ENCODE data around the gene RPSA.
A peak's percentile ranks its signal among the peaks of the same experiment; 100 is the strongest.

The RPSA gene

DNA sequence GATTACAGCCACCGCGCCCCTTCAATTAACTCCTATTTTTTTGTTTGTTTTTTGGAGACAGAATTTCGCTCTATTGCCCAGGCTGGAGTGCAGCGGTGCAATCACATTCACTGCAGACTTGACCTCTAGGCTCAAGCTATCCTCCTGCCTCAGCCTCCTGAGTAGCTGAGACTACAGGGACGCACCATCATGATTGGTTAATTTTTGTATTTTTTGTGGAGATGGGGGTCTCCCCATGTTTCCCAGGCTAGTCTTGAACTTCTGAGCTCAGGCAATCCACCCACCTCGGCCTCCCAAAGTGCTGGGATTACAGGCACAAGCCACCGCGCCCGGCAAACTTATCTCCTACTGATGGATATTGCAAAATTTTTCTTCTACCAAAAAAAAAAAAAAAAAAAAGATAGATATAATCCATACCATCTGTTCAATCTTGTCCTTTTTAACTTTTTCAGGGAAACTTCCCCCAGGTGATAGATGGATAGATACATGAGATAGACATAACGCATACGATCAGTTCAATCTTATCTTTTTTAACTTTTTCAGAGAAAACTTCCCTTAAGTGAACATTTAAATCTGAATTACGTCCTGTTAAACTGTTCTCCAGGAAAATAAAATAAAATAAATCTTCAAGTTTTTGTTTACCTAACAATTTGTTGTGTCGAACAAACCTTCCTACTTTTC, 693 bp upstream of the RPSA start:
- H3K4me3 ChIP-seq (replicated peaks; ENCODE audit: low read depth, low read length) = peak overlapping the region; percentile 68
- DNase-seq (ENCODE audit: extremely low read depth, low read depth) = no peak
- TF ChIP-seq CTCF (IDR thresholded peaks at IDR 0.05; ENCODE audit: low read depth, low read length, missing control alignments) = no peak

DNA sequence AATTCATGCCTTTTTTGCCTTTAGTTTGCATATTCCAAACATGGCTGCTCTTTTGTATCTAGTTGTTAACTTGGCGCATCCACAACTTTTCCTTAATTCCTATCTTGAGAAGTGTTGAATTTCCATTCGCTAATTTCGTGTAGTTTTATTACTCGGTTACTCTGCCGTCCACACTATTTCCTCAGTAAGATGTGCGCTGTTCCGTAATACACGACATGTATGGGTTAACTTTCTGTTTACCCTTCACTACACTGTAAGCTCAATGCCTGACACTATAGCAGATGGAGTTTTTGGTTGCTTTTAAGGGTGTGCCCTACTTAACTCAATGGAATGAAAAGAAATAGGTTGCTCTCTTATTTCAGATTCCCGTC, 724 bp downstream of the RPSA start:
- H3K4me3 ChIP-seq (replicated peaks; ENCODE audit: low read depth, low read length) = peak overlapping the region; percentile 68
- no peak for TF ChIP-seq CTCF (IDR thresholded peaks at IDR 0.05; ENCODE audit: low read depth, low read length, missing control alignments)
- DNase-seq (ENCODE audit: extremely low read depth, low read depth) = no peak

- peak overlapping the region; percentile 68 for H3K4me3 ChIP-seq (replicated peaks; ENCODE audit: low read depth, low read length)
- TF ChIP-seq CTCF (IDR thresholded peaks at IDR 0.05; ENCODE audit: low read depth, low read length, missing control alignments) = no peak
- DNase-seq (ENCODE audit: extremely low read depth, low read depth) = no peak
These were observed 1.4 kb downstream of the RPSA start for GRCh38 chr3:39407773-39408492.

DNA sequence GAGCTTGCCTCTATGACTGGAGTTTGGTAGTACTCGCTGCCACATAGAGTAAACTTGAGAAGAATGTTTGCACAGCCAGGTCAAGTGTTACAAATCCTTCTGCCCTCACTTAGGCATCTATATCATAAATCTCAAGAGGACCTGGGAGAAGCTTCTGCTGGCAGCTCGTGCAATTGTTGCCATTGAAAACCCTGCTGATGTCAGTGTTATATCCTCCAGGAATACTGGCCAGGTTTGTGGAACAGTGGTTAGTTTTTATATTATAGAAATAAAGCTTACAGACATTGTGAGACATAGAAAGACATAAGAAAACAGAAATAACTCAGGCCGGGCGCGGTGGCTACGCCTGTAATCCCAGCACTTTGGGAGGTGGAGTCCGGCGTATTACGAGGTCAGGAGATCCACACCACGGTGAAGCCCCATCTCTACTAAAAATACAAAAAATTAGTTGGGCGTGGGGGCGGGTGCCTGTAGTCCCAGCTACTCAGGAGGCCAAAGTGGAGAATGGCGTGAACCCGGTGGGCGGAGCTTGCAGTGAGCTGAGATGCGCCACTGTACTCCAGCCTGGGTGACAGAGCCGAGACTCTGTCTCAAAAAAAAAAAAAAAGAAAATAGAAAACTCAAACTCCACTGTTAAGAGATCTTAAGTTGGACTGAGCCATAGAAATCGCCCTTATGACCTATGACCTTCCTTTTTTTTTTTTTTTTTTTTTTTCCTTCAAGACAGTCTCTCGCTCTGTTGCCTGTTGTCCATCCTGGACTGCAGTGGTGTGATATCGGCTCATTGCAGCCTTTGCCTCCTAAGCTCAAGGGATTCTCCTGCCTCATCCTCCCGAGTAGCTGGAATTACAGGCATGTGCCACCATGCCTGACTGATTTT, 2.2 kb downstream of the RPSA start:
- TF ChIP-seq CTCF (IDR thresholded peaks at IDR 0.05; ENCODE audit: low read depth, low read length, missing control alignments) = no peak
- no peak for DNase-seq (ENCODE audit: extremely low read depth, low read depth)
- peak overlapping the region; percentile 68 for H3K4me3 ChIP-seq (replicated peaks; ENCODE audit: low read depth, low read length)

DNA sequence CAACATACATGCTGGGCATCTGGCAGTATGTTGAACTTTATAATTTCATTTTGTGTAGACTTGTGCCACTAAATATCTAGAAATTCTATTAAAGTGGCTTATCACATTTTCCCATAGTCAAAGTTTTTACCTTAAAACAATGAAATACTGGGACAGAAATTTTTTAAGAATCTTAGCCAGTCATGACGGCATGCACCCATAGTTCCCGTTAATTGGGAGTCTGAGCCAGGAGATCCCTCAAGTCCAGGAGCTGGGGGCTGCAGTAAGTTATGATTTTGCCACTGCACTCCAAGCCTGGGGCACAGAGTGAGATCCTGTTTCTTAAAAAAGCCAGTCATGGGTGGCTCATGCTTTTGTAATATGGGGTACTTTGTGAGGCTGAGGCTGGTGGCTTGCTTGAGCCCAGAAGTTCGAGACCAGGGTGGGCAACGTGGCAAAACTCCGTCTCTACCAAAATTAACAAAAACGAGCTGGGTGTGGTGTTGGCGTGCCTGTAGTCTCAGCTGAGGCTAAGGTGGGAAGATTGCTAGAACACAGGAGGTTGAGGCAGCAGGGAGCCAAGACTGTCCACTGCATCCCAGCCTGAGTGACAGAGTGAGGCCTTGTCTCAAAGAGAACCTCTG, 3.1 kb downstream of the RPSA start:
- peak overlapping the region; percentile 68 for H3K4me3 ChIP-seq (replicated peaks; ENCODE audit: low read depth, low read length)
- no peak for DNase-seq (ENCODE audit: extremely low read depth, low read depth)
- TF ChIP-seq CTCF (IDR thresholded peaks at IDR 0.05; ENCODE audit: low read depth, low read length, missing control alignments) = no peak

DNA sequence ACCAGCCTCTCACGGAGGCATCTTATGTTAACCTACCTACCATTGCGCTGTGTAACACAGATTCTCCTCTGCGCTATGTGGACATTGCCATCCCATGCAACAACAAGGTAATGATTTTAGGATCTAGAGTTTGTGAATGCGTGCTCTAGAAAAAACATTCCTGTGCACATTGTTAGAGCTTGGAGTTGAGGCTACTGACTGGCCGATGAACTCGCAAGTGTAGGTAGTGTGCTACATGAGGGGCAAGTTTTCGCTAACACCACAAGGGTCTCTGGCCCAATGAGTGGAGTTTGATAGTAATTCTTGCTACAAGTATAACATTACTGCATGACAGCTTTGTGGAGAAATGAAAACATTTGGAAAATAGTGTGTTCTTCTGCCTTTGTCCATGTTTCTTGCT, 4.4 kb downstream of the RPSA start:
- no peak for DNase-seq (ENCODE audit: extremely low read depth, low read depth)
- peak overlapping the region; percentile 68 for H3K4me3 ChIP-seq (replicated peaks; ENCODE audit: low read depth, low read length)
- no peak for TF ChIP-seq CTCF (IDR thresholded peaks at IDR 0.05; ENCODE audit: low read depth, low read length, missing control alignments)

Data from HFF-Myc (cell line).